HepG2 (cell line): ENCODE results near the gene SRD5A3. TPM values are rescaled to one million over a fixed set of nuclear protein-coding genes. Genes with fewer than 3 reads are reported as not detected.

Experiments
- ATF3 ChIP-seq: sonication (generic); formaldehyde crosslinking; IDR thresholded peaks from 2 replicates; pipeline ENCODE4 v1.4.0; 2020; ENCODE audit warnings: missing genetic modification reagents
- CHD4 ChIP-seq: fragments of 200-600 bp; sonication (generic); IDR thresholded peaks from 2 replicates; pipeline ENCODE4 v1.7.0; 2017; ENCODE audit warnings: mild to moderate bottlenecking, low read length, borderline replicate concordance
- FOXP4 ChIP-seq: sonication (generic); formaldehyde crosslinking; IDR thresholded peaks from 2 replicates; pipeline ENCODE4 v1.4.0; 2020; ENCODE audit warnings: missing genetic modification reagents
- GZF1 ChIP-seq: sonication (generic); formaldehyde crosslinking; IDR thresholded peaks from 2 replicates; pipeline ENCODE4 v1.5.1; 2020; ENCODE audit warnings: mild to moderate bottlenecking, missing genetic modification reagents
- JUN ChIP-seq: sonication (generic); formaldehyde crosslinking; IDR thresholded peaks from 2 replicates; pipeline ENCODE4 v1.4.0; 2020; ENCODE audit warnings: mild to moderate bottlenecking, missing genetic modification reagents
- KDM5B ChIP-seq: sonication (generic); formaldehyde crosslinking; IDR thresholded peaks from 2 replicates; pipeline ENCODE4 v1.4.0; 2020; ENCODE audit warnings: missing genetic modification reagents, mild to moderate bottlenecking, borderline replicate concordance
- KIAA2018 ChIP-seq: sonication (generic); formaldehyde crosslinking; IDR thresholded peaks from 2 replicates; pipeline ENCODE4 v1.5.0; 2020; ENCODE audit warnings: mild to moderate bottlenecking, missing genetic modification reagents, borderline replicate concordance
- PAF1 ChIP-seq: IDR thresholded peaks from 2 replicates; pipeline ENCODE4 v1.6.1; 2016; ENCODE audit warnings: missing genetic modification reagents, missing compliant biosample characterization
- SNAPC5 ChIP-seq: sonication (generic); formaldehyde crosslinking; IDR thresholded peaks from 2 replicates; pipeline ENCODE4 v1.8.1; 2023; ENCODE audit warnings: mild to moderate bottlenecking, missing genetic modification reagents, borderline replicate concordance
- SUZ12 ChIP-seq: fragments of 150-350 bp; IDR thresholded peaks from 2 replicates; pipeline ENCODE4 v1.6.1; 2014; ENCODE audit warnings: low read depth, low read length
- ZBTB43 ChIP-seq: sonication (generic); formaldehyde crosslinking; conservative IDR thresholded peaks from 2 replicates; pipeline ENCODE4 v1.4.0; 2020; ENCODE audit warnings: missing genetic modification reagents
- ZNF616 ChIP-seq: sonication (generic); formaldehyde crosslinking; IDR thresholded peaks from 2 replicates; pipeline ENCODE4 v1.5.0; 2020; ENCODE audit warnings: low read depth, mild to moderate bottlenecking, missing genetic modification reagents
- ZNF691 ChIP-seq: sonication (generic); formaldehyde crosslinking; IDR thresholded peaks from 2 replicates; pipeline ENCODE4 v1.4.0; 2020; ENCODE audit warnings: missing genetic modification reagents, low read depth, mild to moderate bottlenecking, borderline replicate concordance
- ZSCAN20 ChIP-seq: sonication (generic); formaldehyde crosslinking; IDR thresholded peaks from 2 replicates; pipeline ENCODE4 v1.4.0; 2020; ENCODE audit warnings: missing genetic modification reagents, mild to moderate bottlenecking, borderline replicate concordance
- polyA plus RNA-seq, 8 experiments: library from polyadenylated mRNA; depleted of rRNA in 3 of 8; stranded (reverse) in 7 of 8; unstranded in 1 of 8; fragments of >200 nt; fragmentation: Illumina TruSeq in 4 of 8; extraction: Trizol in 4 of 8; gene quantifications; 2 replicates each; pipeline versions ENCODE4 v1.2.1 to v1.2.3, GENCODE V29; 2011 to 2016; ENCODE audit warnings: low read depth in 4 of 8, missing spikeins in 1 of 8, mixed read lengths in 1 of 8; ENCODE audit not compliant: insufficient read depth in 1 of 8
- total RNA-seq, 5 experiments: library from RNA; depleted of rRNA; stranded (reverse); fragments of >200 nt; fragmentation: Illumina TruSeq; extraction: Trizol; gene quantifications; 2 replicates each; pipeline ENCODE4 v1.2.3, GENCODE V29; 2016; ENCODE audit warnings: low read depth in 1 of 5

SRD5A3 gene
- total and polyA plus RNA-seq, 2 of the 13 experiments (the other 11 are each of a cell fraction or from before 2014, with no cell fraction given): 12.4 to 18.4 TPM

- TF ChIP-seq FOXP4: peak; percentile 55; the same call in 1 of the 2 replicates
- no peak for TF ChIP-seq SUZ12
- no peak; the same call in 1 of the 2 replicates for TF ChIP-seq GZF1 (CRISPR knock-in tag)
- no peak for TF ChIP-seq PAF1 (CRISPR knock-in tag)
- TF ChIP-seq JUN (CRISPR knock-in tag): no peak
- TF ChIP-seq CHD4: no peak
- TF ChIP-seq ATF3 (CRISPR knock-in tag): no peak
- peak; percentile 65; the same call in 1 of the 2 replicates for TF ChIP-seq ZSCAN20 (CRISPR knock-in tag)
- TF ChIP-seq KIAA2018 (CRISPR knock-in tag): no peak
- peak; percentile 91 for TF ChIP-seq ZNF691 (CRISPR knock-in tag)
- TF ChIP-seq ZNF616 (CRISPR knock-in tag): no peak
- TF ChIP-seq SNAPC5 (CRISPR knock-in tag): no peak
- TF ChIP-seq ZBTB43 (CRISPR knock-in tag): no peak; the same call in none of the 2 replicates
- peak; percentile 90; the same call in 1 of the 2 replicates for TF ChIP-seq KDM5B (CRISPR knock-in tag)
These were observed 49.7 kb downstream of the SRD5A3 start, which contains the start of gene TMEM165 (continued) for GRCh38 chr4:55395529-55396307.
